ENCODE data around the gene SNX19.

DNA sequence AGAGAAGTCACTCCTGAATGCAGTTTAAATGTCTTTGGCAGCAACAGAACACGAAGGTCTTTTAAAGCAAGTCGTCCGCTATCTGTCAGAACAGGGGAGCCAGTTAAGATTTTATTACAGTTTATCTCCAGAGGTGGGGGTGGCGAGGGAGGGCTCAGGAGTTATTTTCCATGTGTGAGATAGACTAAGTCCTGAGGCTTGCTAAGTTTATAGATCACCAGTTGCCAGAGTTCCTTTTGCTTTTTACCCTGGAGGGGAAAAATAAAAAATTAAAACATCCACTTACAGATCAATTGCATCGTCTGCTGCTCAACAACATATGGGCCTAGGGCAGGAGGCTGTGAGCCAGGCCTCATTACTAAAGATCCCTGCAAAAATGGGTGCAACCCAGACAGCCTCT, 90.7 kb downstream of the SNX19 start:
- TF ChIP-seq ZFP3 (CRISPR knock-in tag; IDR thresholded peaks at IDR 0.05) (no peak), ZC3H10 (CRISPR knock-in tag; IDR thresholded peaks at IDR 0.05) (no peak), TCF4 (CRISPR knock-in tag; IDR thresholded peaks at IDR 0.05; ENCODE audit: borderline replicate concordance) (no peak), GLIS3 (CRISPR knock-in tag; IDR thresholded peaks at IDR 0.05) (no peak), TOX (CRISPR knock-in tag; IDR thresholded peaks at IDR 0.05; ENCODE audit: borderline replicate concordance) (no peak), BACH2 (CRISPR knock-in tag; IDR thresholded peaks at IDR 0.05; ENCODE audit: borderline replicate concordance) (no peak), ISL1 (CRISPR knock-in tag; IDR thresholded peaks at IDR 0.05) (no peak)
- TF ChIP-seq, protein P1, sequence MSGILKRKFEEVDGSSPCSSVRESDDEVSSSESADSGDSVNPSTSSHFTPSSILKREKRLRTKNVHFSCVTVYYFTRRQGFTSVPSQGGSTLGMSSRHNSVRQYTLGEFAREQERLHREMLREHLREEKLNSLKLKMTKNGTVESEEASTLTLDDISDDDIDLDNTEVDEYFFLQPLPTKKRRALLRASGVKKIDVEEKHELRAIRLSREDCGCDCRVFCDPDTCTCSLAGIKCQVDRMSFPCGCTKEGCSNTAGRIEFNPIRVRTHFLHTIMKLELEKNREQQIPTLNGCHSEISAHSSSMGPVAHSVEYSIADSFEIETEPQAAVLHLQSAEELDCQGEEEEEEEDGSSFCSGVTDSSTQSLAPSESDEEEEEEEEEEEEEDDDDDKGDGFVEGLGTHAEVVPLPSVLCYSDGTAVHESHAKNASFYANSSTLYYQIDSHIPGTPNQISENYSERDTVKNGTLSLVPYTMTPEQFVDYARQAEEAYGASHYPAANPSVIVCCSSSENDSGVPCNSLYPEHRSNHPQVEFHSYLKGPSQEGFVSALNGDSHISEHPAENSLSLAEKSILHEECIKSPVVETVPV (CRISPR knock-in tag; IDR thresholded peaks at IDR 0.05), result no peak

Measured in SK-N-SH treated with all-trans-retinoic acid at 6 μM for 48 hours (cell line).